HG02981 (cell line): ENCODE results near the gene PI16.

ENCODE experiments used
- ATAC-seq: cut with Tn5 transposase; IDR thresholded peaks from one replicate; pipeline ENCODE4 v1.9.1; 2021; ENCODE audit warnings: mild to moderate bottlenecking, moderate library complexity; ENCODE audit not compliant: unreplicated experiment

PI16 gene, protein sequence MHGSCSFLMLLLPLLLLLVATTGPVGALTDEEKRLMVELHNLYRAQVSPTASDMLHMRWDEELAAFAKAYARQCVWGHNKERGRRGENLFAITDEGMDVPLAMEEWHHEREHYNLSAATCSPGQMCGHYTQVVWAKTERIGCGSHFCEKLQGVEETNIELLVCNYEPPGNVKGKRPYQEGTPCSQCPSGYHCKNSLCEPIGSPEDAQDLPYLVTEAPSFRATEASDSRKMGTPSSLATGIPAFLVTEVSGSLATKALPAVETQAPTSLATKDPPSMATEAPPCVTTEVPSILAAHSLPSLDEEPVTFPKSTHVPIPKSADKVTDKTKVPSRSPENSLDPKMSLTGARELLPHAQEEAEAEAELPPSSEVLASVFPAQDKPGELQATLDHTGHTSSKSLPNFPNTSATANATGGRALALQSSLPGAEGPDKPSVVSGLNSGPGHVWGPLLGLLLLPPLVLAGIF

DNA sequence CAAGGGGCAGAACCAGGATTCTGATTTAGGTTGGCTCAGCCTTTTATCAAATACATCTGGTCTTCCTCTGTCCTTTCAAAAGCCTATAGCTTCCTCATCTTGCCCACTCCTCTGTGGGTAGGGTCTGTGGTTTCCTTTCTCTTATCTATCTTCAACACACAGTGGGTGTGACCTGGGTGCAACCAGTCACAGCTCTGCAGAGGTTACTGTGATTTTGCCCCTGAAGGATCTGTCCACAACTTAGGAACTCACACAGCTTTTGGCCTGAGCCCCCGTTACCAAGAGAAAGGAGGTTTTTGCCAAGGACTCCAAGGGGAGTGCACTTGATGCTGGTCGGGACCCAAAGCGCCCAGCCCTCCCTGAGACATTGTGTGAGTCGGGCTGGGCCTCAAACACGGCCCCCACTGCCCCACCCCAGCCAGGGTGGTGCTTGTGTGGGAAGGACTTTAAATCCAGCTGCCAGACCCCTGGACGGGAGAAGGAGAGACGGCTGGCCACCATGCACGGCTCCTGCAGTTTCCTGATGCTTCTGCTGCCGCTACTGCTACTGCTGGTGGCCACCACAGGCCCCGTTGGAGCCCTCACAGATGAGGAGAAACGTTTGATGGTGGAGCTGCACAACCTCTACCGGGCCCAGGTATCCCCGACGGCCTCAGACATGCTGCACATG, at the start of gene PI16:
PI16 (plus strand) TSS at position 477 of the 670 bp plus-strand sequence; CDS start at position 500, 23 bp downstream.
- no peak for ATAC-seq

DNA sequence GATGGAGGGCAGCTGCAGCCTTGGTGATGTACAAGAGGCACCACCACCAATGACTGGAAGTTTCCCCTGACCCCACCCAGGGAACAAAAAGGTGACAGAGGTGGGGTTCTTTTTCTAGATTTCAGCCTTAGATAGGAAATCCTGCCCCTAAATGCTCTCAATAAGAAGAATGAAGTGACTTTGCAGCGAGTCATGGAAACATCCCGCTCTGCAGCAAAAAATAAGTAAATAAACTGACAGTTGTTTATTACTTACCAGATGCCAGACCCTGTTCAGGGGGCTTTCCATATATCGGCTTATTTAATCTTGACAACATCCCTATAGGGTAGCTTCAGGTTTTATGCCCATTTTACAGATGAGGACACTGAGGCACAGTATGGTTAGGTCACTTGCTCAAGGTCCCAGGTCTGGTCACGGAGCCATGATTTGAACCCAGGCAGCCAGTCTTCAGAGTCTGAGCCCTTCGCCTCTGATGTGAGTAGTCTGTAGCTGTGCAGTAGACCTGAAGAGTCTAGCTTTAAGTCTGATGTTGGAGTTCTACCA, 49.6 kb upstream of the PI16 start:
- ATAC-seq = no peak

DNA sequence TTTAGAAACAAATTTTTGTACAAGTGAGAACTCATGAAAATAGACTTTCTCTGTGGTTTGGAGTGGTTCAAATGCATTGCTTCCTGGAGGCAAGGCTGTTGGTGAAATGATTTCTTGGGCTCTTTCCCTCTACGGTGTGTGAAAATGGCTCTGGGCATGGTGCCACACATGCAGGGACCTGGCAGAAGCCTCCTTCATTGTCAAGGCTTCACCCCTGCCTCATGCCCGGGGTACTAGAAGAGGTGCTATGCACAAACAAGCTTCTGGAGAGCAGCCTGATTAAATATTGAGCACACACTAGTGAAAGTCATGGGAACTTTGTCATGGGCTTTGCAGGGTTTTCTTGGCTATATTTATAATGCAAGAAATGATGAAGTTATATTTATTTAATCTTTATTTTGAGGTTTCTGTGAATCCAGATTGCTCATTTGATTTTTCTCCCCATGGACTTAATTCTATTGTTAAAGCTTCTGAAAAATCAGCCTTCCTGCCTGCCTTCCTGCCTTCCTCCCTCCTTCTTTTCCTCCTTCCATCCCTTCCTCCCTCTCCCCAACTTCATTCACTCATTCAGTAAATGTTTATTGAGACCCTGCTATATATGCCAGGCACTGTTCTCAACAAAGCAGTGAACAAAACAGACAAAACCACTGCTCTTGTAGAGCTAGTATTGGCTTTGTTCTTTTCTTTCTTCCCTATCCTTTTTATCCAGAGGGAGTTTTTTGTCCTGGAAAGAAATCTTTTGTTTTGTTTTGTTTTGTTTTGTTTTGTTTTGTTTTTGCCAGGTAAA, 47.8 kb upstream of the PI16 start:
- ATAC-seq = no peak

DNA sequence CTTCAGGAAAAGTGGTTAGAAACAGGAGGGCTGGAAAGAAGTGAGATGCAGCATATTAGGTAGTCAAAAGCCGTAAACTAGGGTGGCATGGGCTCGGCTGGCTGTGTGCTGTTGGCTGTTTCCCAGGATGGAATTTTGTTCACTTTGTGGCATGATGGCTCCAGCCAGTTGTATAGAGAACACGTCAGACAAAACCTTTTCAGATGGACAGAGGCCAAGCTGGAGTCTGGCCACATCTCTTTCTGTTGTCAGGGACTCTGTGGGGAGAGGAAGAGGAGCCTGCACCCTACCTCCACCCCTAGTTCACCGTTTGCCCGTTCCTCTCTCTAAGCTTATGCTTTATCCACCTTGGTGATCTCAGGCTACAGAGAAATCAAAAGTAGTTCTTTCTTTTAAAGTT, 46.8 kb upstream of the PI16 start:
- ATAC-seq = no peak

DNA sequence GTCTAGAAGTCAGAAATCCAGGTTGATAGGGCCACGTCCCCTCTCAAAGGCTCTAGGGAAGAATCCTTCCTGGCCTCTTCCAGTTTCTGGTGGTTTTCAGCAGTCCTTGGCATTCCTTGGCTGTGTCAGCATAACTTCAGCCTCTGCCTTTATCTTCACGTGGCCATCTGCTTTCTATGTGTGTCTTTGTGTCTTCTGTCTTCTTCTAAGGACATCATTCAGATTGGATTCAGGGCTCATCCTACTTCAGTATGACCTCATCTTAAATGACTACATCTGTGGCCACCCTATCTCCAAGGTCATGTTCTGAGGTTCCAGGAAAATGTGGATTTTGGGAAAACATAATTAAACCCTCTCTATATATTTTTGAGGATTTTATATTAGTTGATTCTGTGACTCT, 45.8 kb upstream of the PI16 start:
- no peak for ATAC-seq

DNA sequence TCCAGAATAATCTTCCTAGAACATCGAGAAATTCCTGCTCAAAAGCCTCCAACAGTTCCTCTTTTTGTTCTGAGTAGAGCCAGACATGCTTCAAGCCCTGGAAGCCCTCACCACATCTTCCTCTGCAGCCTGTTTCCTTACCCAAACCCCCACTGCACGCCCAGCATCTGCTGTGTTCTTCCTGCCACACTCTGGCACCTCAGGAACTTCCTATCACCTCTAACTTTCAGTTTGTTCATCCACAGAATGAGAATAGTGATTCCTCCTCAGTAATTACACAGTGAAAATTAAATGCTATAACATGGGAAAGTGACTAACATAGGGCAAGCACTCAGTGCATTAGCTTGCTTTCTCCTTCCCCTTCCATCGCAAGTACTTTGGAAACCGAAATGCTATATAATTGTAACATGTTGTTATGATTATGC, 42.5 kb upstream of the PI16 start:
- no peak for ATAC-seq

DNA sequence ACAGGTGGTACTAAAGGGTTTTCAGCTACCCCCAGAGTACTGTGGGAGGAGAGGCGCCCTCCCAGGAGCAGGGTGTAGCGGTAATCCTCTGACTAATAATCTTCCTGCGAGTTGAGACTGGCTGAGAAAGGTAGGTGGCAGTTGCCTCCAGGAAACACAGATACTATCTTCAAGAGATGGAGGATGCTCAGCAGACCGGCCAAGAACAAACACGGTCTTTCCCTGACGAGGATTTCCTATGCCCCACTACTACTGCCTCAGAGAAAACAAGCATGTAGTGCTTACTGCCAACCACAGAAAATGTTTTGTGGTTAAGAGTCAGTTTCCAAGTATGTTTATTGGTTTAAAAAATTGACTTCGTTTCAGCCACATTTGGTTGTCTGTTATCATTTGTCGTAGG, 42.0 kb upstream of the PI16 start:
- ATAC-seq = peak; percentile 91

DNA sequence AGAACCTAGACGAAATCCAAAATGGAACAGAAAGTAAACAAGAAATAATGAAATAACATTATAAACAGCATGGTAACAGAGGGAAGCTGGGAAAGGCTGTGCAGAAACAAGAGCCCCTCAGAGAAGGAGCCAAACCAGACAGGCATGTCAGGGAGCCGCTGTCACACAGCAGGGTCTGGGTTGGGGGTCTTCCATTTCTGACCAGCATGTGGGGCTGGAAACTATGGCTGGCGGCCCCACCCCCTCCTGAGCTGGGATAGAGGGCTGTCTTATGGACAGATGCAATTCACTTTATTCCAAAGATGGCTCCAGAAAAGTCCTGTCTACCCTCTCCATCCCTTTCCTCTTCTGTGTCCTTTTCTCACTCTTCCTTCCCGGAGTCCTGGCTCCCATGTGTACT, 41.5 kb upstream of the PI16 start:
- ATAC-seq = no peak

DNA sequence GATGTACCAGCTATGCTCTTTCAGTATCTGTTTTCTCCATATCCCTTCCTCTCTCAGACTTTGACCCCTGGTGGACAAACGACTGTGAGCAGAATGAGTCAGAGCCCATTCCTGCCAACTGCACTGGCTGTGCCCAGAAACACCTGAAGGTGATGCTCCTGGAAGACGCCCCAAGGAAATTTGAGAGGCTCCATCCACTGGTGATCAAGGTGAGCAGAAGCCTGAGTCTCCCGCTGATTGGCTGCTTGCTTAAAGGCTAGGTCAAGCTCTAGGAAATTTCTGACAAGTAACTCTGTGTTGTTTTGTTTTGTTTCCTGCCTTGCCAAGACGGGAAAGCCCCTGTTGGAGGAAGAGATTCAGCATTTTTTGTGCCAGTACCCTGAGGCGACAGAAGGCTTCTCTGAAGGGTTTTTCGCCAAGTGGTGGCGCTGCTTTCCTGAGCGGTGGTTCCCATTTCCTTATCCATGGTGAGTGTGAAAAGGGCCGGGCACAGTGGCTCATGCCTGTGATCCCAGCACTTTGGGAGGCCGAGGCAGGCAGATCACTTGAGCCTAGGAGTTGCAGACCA, 40.2 kb upstream of the PI16 start:
- no peak for ATAC-seq

DNA sequence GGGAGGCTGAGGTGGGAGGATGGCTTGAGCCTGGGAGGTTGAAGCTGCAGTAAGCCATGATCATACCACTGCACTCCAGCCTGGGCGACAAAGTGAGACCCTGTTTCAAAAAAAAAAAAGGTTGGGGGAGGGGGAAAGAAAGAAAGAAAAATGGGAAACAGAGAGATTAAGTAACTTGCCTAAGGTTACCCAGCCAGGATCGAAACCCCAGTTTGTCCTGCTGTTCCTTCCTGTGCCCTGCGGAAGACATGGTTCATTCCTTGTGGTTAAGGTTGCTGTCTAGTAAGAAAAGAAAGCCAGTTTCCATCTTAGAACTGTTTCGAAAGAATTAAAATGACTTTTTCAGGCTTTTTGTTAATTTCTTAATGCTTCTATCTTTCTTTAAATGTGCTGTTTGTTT, 38.9 kb upstream of the PI16 start:
- no peak for ATAC-seq

DNA sequence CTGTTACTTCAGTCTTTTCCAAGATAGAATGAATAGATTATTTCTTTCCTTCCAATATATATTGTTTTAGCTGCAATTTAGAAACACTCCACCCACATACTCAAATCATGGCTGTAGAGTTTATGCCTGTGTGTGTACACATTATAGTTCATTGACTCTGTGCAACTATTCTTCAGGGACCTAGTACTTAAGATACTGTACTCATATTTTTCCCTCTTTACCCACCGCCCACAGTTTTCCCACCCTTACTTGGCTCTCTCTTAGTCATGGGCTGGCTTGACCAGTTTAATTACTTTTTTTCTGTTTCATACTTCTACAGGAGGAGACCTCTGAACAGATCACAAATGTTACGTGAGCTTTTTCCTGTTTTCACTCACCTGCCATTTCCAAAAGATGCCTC, 38.4 kb upstream of the PI16 start:
- no peak for ATAC-seq

DNA sequence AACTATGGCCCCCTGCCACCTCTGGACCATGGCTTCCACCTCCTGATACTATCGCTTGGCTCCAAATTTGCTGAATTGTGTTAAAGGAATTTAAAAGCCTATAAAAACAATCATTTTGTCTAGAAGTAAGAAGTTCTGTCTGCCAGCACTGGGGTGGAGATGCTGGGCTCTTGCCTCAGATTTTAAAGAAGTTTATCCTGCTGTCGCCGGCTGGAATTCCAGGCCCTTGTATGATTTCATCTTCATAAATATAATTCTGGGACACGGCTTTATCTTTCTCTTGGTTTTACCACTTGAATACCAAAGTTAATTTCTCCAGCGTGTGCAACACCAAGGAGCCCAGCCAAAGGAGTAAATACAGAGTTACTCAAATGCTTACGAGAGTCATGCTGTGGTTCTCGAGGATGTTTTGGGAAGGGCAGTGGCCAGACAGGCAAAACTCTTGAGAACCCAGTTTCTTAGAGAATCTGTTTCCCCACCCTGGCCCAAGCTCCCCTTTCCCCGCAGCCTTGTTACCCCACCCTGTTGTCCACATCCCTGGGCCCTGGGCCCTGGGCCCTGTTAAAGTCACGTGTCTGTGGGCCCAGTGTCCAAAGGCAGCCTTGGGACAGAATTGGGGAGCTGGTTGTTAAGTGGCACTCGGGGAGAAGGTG, 36.9 kb upstream of the PI16 start:
- ATAC-seq = no peak

DNA sequence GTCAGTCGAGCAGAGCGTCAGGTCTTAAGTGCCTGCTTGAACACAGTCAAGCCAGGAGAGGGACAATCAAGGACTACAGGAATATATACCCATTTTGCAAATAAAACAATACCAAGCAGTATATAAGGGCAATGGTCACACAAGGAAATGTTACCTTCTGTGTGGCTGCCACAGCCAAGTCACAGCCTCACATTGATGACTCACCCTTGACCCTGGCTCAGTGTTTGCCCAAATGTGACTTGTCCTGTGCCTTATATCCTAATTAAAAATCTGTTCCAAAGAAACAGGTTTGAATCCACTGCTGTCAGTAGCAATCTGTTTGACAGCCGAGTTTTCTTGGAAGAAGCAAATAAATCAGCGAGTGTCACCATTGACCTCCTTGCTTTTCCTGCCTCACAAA, 34.5 kb upstream of the PI16 start:
- no peak for ATAC-seq

DNA sequence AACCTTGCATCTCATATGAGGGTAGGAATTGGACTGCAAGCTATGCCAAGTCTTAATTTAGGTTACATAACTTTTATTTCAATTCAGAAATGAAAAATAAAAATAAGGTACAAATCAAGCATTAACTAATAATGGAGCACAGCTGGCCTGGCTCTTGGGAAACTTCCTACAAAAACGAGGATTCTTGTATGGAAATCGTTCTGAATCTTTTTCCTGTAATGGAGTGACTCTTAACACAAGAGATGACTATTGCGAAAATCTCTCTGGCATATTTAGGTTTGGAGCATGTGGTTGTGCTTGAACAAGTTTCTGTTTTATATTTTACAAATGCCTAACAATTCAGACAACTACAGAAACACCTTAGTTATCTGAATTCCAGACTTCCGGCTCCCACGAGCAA, 34.0 kb upstream of the PI16 start:
- ATAC-seq = no peak

DNA sequence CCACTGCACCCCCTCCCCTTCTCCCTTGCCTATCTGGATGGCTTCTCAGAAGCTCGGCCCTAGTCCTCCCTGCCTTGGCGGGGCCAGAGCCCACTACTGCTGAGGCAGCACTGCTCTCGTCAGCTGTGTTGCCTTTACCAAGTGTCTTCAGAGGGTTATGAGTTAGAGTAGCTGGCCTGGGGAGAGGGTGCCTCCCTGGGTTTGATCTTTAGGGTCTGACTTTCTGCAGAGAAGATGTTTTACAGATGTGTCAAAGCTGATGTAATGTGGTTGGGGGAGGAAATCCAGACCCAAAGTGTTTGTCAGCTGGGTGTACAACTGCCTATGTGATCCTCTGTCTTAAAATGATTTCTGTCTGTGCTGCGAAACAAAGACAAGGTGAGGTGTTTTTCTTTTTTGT, 30.4 kb upstream of the PI16 start:
- ATAC-seq = no peak

DNA sequence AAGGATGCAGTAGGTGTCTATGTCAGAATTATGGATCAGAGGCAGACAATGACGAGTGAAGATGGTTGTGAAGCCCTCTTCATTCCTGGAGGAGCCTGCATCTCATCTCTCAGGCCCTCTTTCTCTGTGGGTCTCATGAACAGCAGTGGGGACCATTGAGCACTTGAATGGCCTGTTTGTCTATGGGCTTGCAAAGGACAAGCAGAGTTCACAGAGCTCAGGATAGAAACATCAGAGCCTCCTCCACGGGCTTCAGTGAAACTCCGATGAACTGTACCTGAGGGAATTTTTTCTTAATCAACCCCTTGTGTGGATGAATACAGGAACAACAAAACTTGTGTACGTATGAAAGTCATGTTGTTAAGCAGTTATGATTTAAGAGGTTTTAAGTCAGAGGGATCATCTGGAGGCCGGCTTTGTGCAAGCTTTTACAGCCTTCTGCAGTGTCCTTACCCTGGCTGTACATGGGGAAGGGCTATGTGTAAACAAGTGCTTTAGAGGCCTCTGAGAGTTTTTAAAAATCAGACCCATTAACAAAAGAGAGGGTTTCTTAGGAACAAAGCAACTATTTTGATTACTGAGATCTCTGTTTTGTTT, 29.7 kb upstream of the PI16 start:
- ATAC-seq = no peak

DNA sequence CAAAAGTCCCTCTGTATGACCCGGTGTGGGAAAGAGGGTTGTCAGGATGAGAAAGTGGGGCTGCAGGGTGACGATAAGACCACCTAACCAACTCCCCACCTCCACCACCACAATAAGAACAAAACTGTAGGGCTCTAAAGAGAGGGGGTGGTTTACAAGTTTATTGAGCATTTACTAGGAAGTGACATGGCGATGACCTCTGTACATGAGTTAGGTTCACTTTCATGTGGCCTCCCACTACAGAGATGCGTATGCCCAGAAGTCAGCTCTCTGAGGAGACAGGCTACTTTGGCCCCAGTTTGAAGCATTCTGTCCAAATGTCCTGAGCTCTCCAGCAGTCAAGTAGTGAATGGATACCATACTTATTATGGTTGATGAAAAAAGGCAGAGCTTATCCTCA, 28.7 kb upstream of the PI16 start:
- ATAC-seq = no peak

DNA sequence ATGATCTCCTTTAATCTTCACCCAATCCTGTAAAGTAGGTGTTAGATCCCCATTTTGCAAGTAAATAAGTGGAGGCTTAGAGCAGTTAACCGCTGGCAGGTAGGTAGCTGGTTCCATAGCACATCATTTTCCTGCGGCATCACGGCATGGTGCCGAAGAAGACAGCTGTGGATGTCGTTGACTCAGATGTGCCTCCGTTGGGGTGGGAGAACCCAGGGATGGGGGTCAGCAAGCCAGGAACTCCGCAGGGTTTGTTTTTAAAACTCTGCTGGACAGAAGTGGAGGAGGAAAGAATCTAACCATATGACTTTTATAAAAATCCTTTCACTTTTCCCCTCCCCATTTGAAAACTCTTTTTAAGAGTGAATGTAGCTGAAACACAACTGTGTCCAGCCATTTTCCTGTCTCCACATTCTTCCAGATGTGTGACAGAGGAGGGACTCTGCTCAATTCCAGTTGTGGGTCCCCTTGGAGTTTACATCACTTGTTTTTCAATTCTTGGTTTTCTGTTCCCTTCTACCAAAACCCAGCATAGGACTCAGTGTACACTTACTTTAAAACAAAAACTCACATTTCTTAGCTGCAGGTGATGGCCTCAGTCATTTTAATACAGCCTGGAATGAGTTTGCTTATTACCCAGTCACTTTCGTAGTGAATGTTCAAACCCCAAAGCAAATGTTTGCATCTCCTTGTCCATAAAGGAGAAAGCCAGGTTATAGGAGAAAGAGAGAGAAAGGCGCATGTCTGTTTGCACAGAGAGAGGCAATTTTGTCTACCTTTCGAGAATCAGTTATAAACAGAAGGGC, 27.6 kb upstream of the PI16 start:
- ATAC-seq = no peak
